ENCODE measurements around the gene VKORC1.

The VKORC1 gene

DNA sequence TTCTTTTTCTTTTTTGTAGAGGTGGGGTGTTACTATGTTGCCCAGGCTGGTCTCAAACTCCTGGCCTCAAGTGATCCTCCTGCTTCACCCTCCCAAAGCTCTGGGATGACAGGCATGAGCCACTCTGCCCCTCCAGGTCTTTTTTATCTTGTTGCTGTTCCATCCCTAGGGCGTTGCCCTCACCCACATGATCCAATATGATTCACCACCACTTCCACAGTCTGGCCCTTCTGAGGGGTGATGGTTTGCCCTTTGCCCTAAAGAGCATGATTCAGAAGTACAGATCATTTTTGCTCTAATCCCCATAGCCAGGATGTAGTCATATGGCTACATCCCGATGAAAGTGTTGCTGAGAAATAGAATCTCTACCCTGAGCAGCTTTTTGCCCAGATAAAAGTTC is 42.5 kb downstream of the VKORC1 start:
- TF ChIP-seq FOXM1 (IDR thresholded peaks at IDR 0.05; ENCODE audit: borderline replicate concordance, low read depth): no peak
- TF ChIP-seq, protein P1, sequence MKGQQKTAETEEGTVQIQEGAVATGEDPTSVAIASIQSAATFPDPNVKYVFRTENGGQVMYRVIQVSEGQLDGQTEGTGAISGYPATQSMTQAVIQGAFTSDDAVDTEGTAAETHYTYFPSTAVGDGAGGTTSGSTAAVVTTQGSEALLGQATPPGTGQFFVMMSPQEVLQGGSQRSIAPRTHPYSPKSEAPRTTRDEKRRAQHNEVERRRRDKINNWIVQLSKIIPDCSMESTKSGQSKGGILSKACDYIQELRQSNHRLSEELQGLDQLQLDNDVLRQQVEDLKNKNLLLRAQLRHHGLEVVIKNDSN (IDR thresholded peaks at IDR 0.05): no peak
- no peak for TF ChIP-seq RAD21 (IDR thresholded peaks at IDR 0.05; ENCODE audit: low read depth)
- TF ChIP-seq TAF1 (IDR thresholded peaks at IDR 0.05; ENCODE audit: low read depth): no peak
- TF ChIP-seq NFIC (IDR thresholded peaks at IDR 0.05): no peak
- no peak for TF ChIP-seq CREB1 (IDR thresholded peaks at IDR 0.05; ENCODE audit: low read depth)
- TF ChIP-seq, protein P2, sequence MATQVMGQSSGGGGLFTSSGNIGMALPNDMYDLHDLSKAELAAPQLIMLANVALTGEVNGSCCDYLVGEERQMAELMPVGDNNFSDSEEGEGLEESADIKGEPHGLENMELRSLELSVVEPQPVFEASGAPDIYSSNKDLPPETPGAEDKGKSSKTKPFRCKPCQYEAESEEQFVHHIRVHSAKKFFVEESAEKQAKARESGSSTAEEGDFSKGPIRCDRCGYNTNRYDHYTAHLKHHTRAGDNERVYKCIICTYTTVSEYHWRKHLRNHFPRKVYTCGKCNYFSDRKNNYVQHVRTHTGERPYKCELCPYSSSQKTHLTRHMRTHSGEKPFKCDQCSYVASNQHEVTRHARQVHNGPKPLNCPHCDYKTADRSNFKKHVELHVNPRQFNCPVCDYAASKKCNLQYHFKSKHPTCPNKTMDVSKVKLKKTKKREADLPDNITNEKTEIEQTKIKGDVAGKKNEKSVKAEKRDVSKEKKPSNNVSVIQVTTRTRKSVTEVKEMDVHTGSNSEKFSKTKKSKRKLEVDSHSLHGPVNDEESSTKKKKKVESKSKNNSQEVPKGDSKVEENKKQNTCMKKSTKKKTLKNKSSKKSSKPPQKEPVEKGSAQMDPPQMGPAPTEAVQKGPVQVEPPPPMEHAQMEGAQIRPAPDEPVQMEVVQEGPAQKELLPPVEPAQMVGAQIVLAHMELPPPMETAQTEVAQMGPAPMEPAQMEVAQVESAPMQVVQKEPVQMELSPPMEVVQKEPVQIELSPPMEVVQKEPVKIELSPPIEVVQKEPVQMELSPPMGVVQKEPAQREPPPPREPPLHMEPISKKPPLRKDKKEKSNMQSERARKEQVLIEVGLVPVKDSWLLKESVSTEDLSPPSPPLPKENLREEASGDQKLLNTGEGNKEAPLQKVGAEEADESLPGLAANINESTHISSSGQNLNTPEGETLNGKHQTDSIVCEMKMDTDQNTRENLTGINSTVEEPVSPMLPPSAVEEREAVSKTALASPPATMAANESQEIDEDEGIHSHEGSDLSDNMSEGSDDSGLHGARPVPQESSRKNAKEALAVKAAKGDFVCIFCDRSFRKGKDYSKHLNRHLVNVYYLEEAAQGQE (IDR thresholded peaks at IDR 0.05; ENCODE audit: low read depth): no peak
- TF ChIP-seq, protein P3, sequence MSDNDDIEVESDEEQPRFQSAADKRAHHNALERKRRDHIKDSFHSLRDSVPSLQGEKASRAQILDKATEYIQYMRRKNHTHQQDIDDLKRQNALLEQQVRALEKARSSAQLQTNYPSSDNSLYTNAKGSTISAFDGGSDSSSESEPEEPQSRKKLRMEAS (IDR thresholded peaks at IDR 0.05): no peak
- TF ChIP-seq CEBPB (IDR thresholded peaks at IDR 0.05): no peak
- no peak for TF ChIP-seq EGR1 (IDR thresholded peaks at IDR 0.05)
- no peak for TF ChIP-seq ZBTB7A (IDR thresholded peaks at IDR 0.05; ENCODE audit: low read depth)
- no peak for TF ChIP-seq TCF12 (IDR thresholded peaks at IDR 0.05; ENCODE audit: low read depth)
- TF ChIP-seq EP300 (IDR thresholded peaks at IDR 0.05; ENCODE audit: borderline replicate concordance): no peak

DNA sequence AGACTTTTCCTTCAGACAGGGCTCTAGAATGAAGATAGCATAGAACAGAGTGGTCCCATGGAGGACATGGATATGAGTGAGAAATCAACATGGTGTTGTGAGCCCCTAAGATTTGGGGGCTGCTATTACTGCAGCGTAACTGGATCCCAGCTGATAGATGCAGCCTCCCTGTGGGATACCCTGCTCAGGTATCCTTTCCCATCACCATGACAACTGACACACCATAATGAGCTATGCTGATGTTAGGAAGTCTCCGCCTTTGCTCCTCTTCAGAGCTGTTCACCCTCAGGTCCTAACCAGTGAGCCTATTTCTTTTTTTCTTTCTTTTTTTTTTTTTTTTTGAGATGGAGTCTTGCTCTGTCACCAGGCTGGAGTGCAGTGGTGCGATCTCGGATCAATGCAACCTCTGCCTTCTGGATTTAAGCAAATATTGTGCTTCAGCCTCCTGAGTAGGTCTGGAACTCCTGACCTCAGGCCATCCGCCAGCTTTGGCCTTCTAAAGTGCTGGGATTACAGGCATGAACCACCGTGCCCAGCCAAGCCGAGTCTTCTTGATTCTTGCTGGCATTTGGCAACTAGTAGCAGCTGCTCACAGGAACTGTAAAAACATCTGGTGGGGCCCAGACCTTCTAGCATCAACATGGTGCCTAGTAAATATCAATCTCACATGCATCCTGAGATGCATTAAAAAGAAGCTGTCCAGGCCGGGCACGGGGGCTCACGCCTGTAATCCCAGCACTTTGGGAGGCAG is 44.1 kb downstream of the VKORC1 start:
- TF ChIP-seq EP300 (IDR thresholded peaks at IDR 0.05; ENCODE audit: borderline replicate concordance): no peak
- TF ChIP-seq CEBPB (IDR thresholded peaks at IDR 0.05): no peak
- TF ChIP-seq FOXM1 (IDR thresholded peaks at IDR 0.05; ENCODE audit: borderline replicate concordance, low read depth): no peak
- TF ChIP-seq, protein P2 (IDR thresholded peaks at IDR 0.05; ENCODE audit: low read depth): no peak
- TF ChIP-seq EGR1 (IDR thresholded peaks at IDR 0.05): no peak
- TF ChIP-seq, protein P3 (IDR thresholded peaks at IDR 0.05): no peak
- TF ChIP-seq, protein P1 (IDR thresholded peaks at IDR 0.05): no peak
- no peak for TF ChIP-seq YY1 (IDR thresholded peaks at IDR 0.05; ENCODE audit: low read depth)
- no peak for TF ChIP-seq CREB1 (IDR thresholded peaks at IDR 0.05; ENCODE audit: low read depth)
- TF ChIP-seq RAD21 (IDR thresholded peaks at IDR 0.05; ENCODE audit: low read depth): no peak
- TF ChIP-seq TCF12 (IDR thresholded peaks at IDR 0.05; ENCODE audit: low read depth): no peak
- no peak for TF ChIP-seq NFIC (IDR thresholded peaks at IDR 0.05)
- TF ChIP-seq ZBTB7A (IDR thresholded peaks at IDR 0.05; ENCODE audit: low read depth): no peak

DNA sequence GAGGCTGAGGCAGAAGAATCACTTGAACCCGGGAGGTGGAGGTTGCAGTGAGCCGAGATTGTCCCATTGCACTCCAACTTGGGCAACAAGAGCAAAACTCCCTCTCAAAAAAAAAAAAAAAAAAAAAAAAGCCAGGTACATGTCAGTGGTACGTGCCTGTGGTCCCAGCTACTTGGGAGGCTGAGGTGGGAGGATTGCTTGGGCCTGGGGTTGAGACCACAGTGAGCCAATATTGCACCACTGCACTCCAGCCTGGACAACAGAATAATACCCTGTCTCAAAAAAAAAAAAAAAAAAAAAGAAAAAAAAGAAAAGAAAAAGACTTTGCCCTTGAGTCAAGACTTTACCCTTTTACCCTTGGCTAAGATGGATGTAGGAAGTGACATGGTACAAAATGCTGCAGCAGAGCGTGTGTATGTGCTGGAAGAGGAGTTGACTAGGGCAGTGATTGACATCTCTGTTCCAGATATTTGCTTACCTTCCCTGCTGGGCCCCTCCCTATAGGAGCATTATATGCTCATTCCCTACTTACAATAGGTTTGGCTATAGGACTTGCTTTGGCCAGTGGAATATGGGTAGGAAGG is 50.6 kb downstream of the VKORC1 start:
- TF ChIP-seq YY1 (IDR thresholded peaks at IDR 0.05; ENCODE audit: low read depth): no peak
- TF ChIP-seq TAF1 (IDR thresholded peaks at IDR 0.05; ENCODE audit: low read depth): no peak
- TF ChIP-seq, protein P2 (IDR thresholded peaks at IDR 0.05; ENCODE audit: low read depth): no peak
- TF ChIP-seq FOXM1 (IDR thresholded peaks at IDR 0.05; ENCODE audit: borderline replicate concordance, low read depth): no peak
- TF ChIP-seq TCF12 (IDR thresholded peaks at IDR 0.05; ENCODE audit: low read depth): no peak
- TF ChIP-seq EGR1 (IDR thresholded peaks at IDR 0.05): no peak
- TF ChIP-seq TEAD4 (IDR thresholded peaks at IDR 0.05): no peak
- TF ChIP-seq EP300 (IDR thresholded peaks at IDR 0.05; ENCODE audit: borderline replicate concordance): no peak
- TF ChIP-seq, protein P3 (IDR thresholded peaks at IDR 0.05): no peak
- no peak for TF ChIP-seq CEBPB (IDR thresholded peaks at IDR 0.05)
- TF ChIP-seq RAD21 (IDR thresholded peaks at IDR 0.05; ENCODE audit: low read depth): no peak
- TF ChIP-seq CREB1 (IDR thresholded peaks at IDR 0.05; ENCODE audit: low read depth): no peak
- TF ChIP-seq, protein P1 (IDR thresholded peaks at IDR 0.05): no peak
- no peak for TF ChIP-seq NFIC (IDR thresholded peaks at IDR 0.05)
- TF ChIP-seq ZBTB7A (IDR thresholded peaks at IDR 0.05; ENCODE audit: low read depth): no peak
